Thyroid gland (tissue), 4 donors: ENCODE results near the gene NPC2.

Experiments used
- POLR2A ChIP-seq, 2 donors: fragments of 450-650 bp; IDR thresholded peaks; one replicate each; pipeline ENCODE4 v1.6.1; 2017; ENCODE audit warnings: antibody characterized with exemption in 2 of 2, mild to moderate bottlenecking in 2 of 2, moderate library complexity in 1 of 2
- TF ChIP-seq, protein P1 (sequence below), 6 experiments: fragments of 200-600 bp in 3 of 6; fragments of 450-650 bp in 3 of 6; sonication (generic) in 3 of 6; IDR thresholded peaks; one replicate each; pipeline ENCODE4 v1.5.1; 2016 to 2019; ENCODE audit warnings: antibody characterized with exemption in 6 of 6, mild to moderate bottlenecking in 2 of 6, inconsistent platforms in 1 of 6, moderate library complexity in 1 of 6

DNA sequence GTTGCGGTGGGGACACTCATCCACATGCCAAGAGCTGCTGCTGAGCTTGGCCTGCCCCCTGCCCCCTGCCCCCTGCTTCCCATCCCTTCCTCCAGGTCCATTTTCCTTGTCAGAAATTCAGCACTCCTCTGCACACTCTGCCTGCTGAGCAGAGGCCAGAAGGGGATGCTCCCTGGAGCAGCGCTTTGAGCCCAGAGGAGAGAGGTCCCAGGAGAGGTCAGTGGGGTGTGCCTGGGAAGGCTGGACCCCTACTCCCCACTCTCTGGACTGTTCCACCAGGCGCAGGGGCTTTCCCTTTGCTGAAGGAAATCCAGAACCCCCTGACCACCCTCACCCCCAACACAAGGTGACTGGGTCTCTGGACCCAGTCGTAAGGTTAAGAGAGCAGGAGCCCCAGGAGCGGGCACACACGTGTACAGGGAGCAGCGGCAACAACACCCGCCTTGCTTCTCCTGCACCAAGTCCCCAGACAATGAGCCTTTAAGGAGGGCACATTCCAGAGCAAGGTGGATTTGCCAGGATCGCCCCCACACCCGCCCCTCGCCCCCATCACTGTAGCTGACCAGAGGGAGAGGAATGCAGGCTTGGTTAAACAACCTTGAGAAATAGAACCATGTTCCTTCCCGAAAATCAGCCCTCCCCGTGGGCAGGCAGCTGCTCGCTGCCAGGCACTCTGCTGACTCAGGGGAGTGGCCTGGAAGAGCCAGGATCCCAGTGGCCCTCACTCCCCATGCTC, 31.1 kb upstream of the NPC2 start:
- no peak for TF ChIP-seq POLR2A (IDR thresholded peaks at IDR 0.05)
- TF ChIP-seq, protein P1, sequence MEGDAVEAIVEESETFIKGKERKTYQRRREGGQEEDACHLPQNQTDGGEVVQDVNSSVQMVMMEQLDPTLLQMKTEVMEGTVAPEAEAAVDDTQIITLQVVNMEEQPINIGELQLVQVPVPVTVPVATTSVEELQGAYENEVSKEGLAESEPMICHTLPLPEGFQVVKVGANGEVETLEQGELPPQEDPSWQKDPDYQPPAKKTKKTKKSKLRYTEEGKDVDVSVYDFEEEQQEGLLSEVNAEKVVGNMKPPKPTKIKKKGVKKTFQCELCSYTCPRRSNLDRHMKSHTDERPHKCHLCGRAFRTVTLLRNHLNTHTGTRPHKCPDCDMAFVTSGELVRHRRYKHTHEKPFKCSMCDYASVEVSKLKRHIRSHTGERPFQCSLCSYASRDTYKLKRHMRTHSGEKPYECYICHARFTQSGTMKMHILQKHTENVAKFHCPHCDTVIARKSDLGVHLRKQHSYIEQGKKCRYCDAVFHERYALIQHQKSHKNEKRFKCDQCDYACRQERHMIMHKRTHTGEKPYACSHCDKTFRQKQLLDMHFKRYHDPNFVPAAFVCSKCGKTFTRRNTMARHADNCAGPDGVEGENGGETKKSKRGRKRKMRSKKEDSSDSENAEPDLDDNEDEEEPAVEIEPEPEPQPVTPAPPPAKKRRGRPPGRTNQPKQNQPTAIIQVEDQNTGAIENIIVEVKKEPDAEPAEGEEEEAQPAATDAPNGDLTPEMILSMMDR (IDR thresholded peaks at IDR 0.05): no peak
